Left kidney (tissue), 2 donors: Measurements from ENCODE around the gene BBX. TPM values are rescaled to one million over a fixed set of nuclear protein-coding genes. Genes with fewer than 3 reads are reported as not detected.
"Not testable (repeated sequence)": the region's sequence is repeated elsewhere in the genome, so short reads cannot be mapped to it uniquely, and the experiment has no call there.

Experiments
- DNase-seq: peaks from one replicate; pipeline ENCODE4 v3.0.0-alpha.2; 2013
- polyA plus RNA-seq: library from polyadenylated mRNA; unstranded; fragments of 120-200 nt; gene quantifications from one replicate; pipeline ENCODE4 v1.2.1, GENCODE V29; 2013; ENCODE audit not compliant: insufficient read length

The BBX gene
- polyA plus RNA-seq, 1 donor: 70.1 TPM

- DNase-seq: no peak
Measured at GRCh38 chr3:107683447-107683846, 160.7 kb downstream of the BBX start.

- DNase-seq: no peak
Measured at GRCh38 chr3:107684431-107684925, 161.7 kb downstream of the BBX start.

- no peak for DNase-seq
Measured at GRCh38 chr3:107685383-107685782, 162.6 kb downstream of the BBX start.

- no peak for DNase-seq
Measured at GRCh38 chr3:107687056-107687581, 164.4 kb downstream of the BBX start.

GRCh38 chr3:107689355-107689754 lies 166.6 kb downstream of the BBX start:
- DNase-seq: no peak

- DNase-seq: peak; percentile 41
Measured at GRCh38 chr3:107690522-107691138, 167.9 kb downstream of the BBX start.

- DNase-seq: not testable (repeated sequence)
Measured at GRCh38 chr3:107691984-107692383, 169.2 kb downstream of the BBX start.

- DNase-seq: not testable (repeated sequence)
Measured at GRCh38 chr3:107697348-107697747, 174.6 kb downstream of the BBX start.

DNA sequence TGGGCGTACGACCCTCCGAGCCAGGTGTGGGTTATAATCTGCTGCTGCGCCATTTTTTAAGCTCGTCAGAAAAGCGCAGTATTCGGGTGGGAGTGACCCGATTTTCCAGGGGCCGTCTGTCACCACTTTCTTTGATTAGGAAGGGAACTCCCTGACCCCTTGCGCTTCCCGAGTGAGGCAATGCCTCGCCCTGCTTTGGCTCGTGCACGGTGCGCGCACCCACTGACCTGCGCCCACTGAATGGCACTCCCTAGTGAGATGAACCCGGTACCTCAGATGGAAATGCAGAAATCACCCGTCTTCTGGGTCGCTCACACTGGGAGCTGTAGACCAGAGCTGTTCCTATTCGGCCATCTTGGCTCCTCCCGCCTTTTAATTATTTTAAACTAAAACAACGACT lies 175.1 kb downstream of the BBX start:
- not testable (repeated sequence) for DNase-seq

DNA sequence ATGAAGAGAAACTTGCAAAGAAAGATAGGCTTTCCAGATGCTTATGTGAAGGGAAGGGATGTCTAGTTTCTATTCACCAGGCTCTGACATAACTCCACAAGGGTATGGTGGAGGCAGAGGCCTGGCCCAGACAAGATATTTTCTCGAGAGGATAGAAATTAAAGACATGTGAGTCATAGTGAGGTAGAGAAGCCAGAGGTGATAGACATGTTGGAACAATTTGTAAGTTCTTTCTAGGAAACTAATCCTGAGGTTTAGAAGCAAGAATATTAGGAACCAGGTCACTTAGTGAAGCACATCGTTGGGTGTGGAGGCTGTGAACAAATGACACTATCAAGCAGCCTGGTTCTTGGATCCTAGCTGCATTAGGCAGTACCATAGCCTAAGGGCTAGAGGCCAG lies 176.9 kb downstream of the BBX start:
- no peak for DNase-seq

DNA sequence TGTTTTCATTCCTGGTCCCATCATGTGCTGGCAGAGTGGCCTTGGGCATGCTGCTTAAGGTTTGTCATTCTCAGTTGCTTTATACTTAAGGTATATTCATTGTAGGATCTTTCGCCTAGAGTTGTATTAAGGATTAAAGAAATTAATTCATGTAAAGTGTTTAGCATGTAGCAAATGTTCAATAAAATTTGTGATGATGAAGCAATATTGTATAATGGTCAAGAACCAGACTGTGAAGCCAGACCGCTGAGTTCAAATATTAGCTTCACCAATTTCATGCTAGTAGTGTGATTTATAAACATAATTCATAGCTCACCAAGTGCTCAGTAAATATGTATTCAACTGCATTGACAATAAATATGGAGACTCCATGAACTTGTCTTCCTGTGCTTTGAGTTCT lies 178.5 kb downstream of the BBX start:
- no peak for DNase-seq

DNA sequence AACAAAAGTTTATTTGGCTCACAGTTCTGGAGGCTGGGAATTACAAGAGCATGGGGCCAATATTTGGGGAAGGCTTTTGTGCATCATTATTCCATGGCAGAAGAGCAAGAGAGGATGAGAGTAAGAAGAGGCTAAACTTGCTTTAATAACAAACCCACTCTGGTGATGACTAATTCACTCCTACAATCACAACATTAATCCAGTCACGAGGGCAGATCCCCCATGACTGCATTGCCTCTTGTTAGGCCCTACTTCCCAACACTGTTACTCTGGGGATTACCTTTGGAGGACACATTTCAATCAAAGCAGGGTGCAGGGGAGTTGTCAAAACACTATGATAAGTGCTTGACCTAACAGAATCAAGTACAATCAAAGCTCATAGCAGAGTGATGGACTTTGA lies 181.7 kb downstream of the BBX start:
- DNase-seq: no peak

GRCh38 chr3:107705046-107705445 lies 182.3 kb downstream of the BBX start:
- no peak for DNase-seq

DNA sequence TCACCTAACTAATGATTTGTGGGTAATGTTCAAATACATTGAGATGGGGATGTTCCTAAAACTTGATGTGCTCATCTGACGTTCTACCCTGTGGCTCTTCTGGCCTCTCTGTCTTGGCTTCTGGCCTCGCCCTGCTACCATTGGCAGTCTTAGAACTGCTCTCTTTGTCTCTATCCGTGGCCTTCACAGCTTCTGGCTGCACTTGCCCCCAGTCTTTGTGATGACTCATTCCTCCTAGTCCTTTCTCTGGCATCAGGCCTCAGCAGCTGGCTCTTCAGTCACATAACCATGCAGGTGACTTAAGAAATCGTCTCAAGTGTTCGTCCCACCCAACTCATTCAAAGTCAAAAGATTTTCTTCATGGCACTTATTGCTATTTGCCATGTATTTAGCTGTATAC lies 188.1 kb downstream of the BBX start:
- no peak for DNase-seq

DNA sequence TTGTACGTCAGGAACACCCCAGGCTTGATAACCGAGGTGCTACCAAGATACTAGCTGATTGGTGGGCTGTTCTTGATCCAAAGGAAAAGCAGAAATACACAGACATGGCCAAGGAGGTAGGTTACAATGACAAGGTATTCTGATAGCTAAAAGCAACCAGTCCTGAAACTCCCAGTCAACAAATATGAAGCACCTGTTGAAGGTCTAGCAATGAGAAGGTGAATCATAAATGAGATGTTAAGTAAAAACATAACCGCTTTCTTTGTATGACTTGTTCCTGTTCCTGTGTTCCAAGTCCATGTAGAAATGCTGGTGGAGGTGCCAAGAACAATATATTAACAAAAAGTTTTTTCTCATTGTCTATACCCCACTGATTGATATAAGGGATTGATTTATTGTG lies 194.0 kb downstream of the BBX start:
- DNase-seq: no peak

DNA sequence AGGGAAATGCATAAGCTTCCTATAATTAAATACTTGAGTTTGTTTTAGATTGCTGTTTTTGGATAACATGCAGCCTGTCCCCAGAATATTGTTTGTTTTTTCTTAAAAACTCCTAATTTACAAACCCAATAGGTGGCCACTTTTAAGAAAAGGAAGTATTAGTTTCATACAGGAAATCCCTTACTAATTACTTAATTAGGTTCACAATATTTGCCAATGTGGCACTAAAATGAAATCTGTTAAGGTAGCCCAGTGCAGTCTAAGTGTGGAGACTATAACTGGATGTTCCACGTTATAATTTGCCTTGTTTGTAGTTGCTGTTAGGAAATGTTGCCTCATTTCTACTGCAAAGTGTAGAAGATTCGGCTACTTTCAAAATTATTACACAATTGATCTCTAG lies 195.8 kb downstream of the BBX start:
- DNase-seq: no peak

DNA sequence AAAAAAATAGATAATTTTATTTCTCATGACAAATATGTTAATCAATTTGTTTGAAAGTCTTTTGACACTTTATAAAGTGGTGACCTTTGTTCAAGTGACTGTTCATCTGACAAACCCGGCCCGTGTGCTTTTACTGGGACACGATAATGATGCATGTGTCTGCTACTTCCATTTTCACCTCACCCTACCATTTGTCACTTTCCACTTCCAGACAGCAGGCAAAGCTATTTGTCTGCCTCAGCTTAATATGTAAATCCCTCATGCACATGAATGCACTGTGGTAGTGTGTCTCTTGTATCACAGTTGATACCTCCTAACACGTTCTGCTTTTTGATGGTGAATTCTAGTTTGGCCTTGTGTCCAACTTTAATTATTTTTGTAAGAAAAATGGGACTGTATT lies 204.3 kb downstream of the BBX start:
- no peak for DNase-seq

- DNase-seq: no peak
Measured at GRCh38 chr3:107729686-107730085, 206.9 kb downstream of the BBX start.

DNA sequence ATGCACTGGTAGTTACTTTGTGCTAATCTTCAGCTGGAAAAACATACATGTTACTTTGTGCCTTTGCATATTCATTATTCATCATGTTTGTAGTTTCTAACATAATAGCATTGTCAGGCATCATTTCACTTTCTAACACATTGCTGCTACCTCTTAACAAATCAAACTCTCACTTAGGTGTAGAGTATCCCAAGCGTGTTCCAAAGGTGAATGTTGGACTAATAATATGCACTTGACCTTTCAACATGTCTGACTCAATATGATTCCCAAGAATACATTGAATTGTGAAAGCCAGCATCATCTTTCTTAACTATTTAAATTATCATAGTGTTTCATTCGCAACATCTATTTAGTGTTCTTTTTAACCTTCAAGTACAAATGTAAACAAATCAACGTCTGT lies 211.6 kb downstream of the BBX start:
- DNase-seq: no peak

GRCh38 chr3:107737914-107738313 lies 215.2 kb downstream of the BBX start:
- no peak for DNase-seq

GRCh38 chr3:107738486-107739183 lies 215.9 kb downstream of the BBX start:
- no peak for DNase-seq

GRCh38 chr3:107739227-107739626 lies 216.5 kb downstream of the BBX start:
- DNase-seq: no peak

DNA sequence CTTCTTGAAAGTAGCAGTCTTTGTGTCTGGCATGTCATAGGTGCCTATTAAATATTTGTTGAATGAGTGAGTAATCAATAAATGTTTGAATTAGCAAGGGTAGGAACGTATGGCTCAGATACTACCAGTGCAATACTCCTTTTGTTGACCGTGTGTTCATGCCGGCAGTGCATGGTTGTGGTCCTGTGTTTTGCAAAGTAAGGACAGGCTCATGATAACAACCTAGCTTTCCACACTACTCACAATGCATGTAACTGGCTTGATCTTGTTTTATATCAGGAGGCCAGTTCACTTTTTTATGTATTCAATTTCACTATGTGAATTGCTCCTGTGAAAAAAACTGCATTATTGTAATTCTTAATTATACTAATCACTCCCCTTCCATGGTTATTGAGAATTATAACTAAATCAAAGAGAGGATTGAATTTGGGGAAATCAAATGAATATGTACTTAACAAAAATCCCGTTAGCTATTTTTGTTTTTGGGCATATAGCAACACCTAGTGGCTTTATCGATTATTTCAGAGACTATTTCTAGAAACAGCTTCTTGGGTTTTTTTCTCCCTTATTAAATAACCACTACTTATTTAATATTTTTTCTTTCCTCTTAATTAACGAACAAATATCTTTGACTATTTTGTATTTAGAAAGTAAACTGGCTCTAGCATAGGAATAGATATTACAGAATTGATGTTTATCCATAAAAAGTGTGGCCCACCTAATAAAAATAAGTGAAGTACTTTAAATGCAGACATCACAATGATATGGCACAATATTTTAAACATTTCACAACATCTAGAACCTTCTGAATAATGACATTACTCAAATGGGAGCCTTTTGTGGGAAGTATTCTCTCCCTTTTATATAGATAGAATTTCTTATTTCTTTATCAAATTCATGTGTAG lies 218.5 kb downstream of the BBX start:
- DNase-seq: peak; percentile 29
